Keratinocyte (primary cell): ENCODE measurements around the gene RUSC2. TPM values are rescaled to one million over a fixed set of nuclear protein-coding genes. Genes with fewer than 3 reads are reported as not detected.

Source experiments
- DNase-seq: peaks from one replicate; pipeline ENCODE4 v3.0.0-alpha.2; 2011; ENCODE audit warnings: low read depth, missing footprints, low spot score
- FAIRE-seq: peaks from 2 replicates; lab custom pipeline; 2011; peaks lifted over from hg19 to GRCh38; lab: Jason Lieb, UNC
- H2AFZ ChIP-seq: 2 replicates; pipeline ENCODE4 v1.6.0; 2012; ENCODE audit warnings: low read length, control low read depth, inconsistent platforms; ENCODE audit not compliant: control insufficient read depth
- H3K27ac ChIP-seq: 2 replicates; pipeline ENCODE4 v1.5.1; 2011; ENCODE audit warnings: low read length; ENCODE audit not compliant: control insufficient read depth, insufficient read depth
- H3K27me3 ChIP-seq: 3 replicates; pipeline ENCODE4 v1.6.0; 2011; ENCODE audit warnings: low read length; ENCODE audit not compliant: control insufficient read depth, insufficient read depth; ENCODE audit errors: extremely low read depth
- H3K36me3 ChIP-seq, 2 experiments: 2 replicates in 1 of 2; 3 replicates in 1 of 2; pipeline ENCODE4 v1.5.1; 2011; ENCODE audit warnings: low read length in 2 of 2, mild to moderate bottlenecking in 1 of 2; ENCODE audit not compliant: control insufficient read depth in 2 of 2, insufficient read depth in 2 of 2; ENCODE audit errors: extremely low read depth in 1 of 2
- H3K4me1 ChIP-seq: 3 replicates; pipeline ENCODE4 v1.5.1; 2011; ENCODE audit warnings: low read length; ENCODE audit not compliant: control insufficient read depth, insufficient read depth; ENCODE audit errors: extremely low read depth
- H3K4me2 ChIP-seq: 3 replicates; pipeline ENCODE4 v1.6.0; 2011; ENCODE audit warnings: low read depth, low read length; ENCODE audit not compliant: control insufficient read depth, insufficient read depth; ENCODE audit errors: extremely low read depth
- H3K4me3 ChIP-seq, 3 experiments: fragments of 200-600 bp in 1 of 3; sonication (generic) in 1 of 3; 2 replicates in 2 of 3; 3 replicates in 1 of 3; pipeline ENCODE4 v1.5.1; 2011 to 2016; ENCODE audit warnings: low read length in 3 of 3, mild to moderate bottlenecking in 3 of 3, control low read depth in 2 of 3, inconsistent platforms in 1 of 3, low read depth in 1 of 3, mixed read lengths in 1 of 3, mixed run types in 1 of 3, moderate library complexity in 1 of 3; ENCODE audit not compliant: control insufficient read depth in 2 of 3, insufficient read depth in 2 of 3; ENCODE audit errors: extremely low read depth in 1 of 3
- H3K79me2 ChIP-seq: 2 replicates; pipeline ENCODE4 v1.6.0; 2012; ENCODE audit warnings: low read length; ENCODE audit not compliant: control insufficient read depth, insufficient read depth
- H3K9ac ChIP-seq: 3 replicates; pipeline ENCODE4 v1.6.0; 2011; ENCODE audit warnings: low read length; ENCODE audit not compliant: control insufficient read depth, insufficient read depth; ENCODE audit errors: extremely low read depth
- H3K9me1 ChIP-seq: 3 replicates; pipeline ENCODE4 v1.6.0; 2011; ENCODE audit warnings: low read length; ENCODE audit not compliant: control insufficient read depth, insufficient read depth; ENCODE audit errors: extremely low read depth
- H3K9me3 ChIP-seq: 2 replicates; pipeline ENCODE4 v1.5.1; 2012; ENCODE audit warnings: low read depth, low read length; ENCODE audit not compliant: control insufficient read depth
- H4K20me1 ChIP-seq: 3 replicates; pipeline ENCODE4 v1.6.0; 2011; ENCODE audit warnings: low read length; ENCODE audit not compliant: control insufficient read depth, insufficient read depth; ENCODE audit errors: extremely low read depth
- EZH2 ChIP-seq: IDR thresholded peaks from one replicate; pipeline ENCODE4 v1.6.1; 2012; ENCODE audit warnings: inconsistent platforms, mild to moderate bottlenecking, low read length, moderate library complexity
- dilution Hi-C: fragments of 300-500 bp; cut with MboI; formaldehyde crosslinking; loops from one replicate; pipeline ENCODE4 v1.7.0; 2020; ENCODE audit warnings: low sequenced_read_pairs; ENCODE audit not compliant: extremely low pct_ligation_motif_present
- polyA plus RNA-seq, 5 experiments: library from polyadenylated mRNA; depleted of rRNA in 3 of 5; stranded (reverse) in 3 of 5; stranded (forward) in 1 of 5; unstranded in 1 of 5; fragments of >200 nt; gene quantifications; 1 replicate in 1 of 5; 2 replicates in 3 of 5; 3 replicates in 1 of 5; pipeline versions ENCODE4 v1.2.1 to v1.2.3, GENCODE V29; 2011 to 2012; ENCODE audit warnings: missing spikeins in 2 of 5, low read depth in 1 of 5, low replicate concordance in 1 of 5
- TF ChIP-seq, protein P1 (sequence below), 3 experiments: IDR thresholded peaks in 1 of 3; conservative IDR thresholded peaks in 1 of 3; optimal IDR thresholded peaks in 1 of 3; 2 replicates in 2 of 3; 3 replicates in 1 of 3; pipeline versions ENCODE3 to v1.5.1; 2011; ENCODE audit warnings: low read length in 3 of 3, mild to moderate bottlenecking in 3 of 3, moderate library complexity in 2 of 3, control low read depth in 1 of 3, inconsistent platforms in 1 of 3; ENCODE audit not compliant: insufficient read depth in 2 of 3; ENCODE audit errors: extremely low read depth in 1 of 3

Gene RUSC2
- polyA plus RNA-seq, 1 donor (not counting 4 experiments of a cell fraction or from before 2014, with no cell fraction given) = 4.2 TPM

DNA sequence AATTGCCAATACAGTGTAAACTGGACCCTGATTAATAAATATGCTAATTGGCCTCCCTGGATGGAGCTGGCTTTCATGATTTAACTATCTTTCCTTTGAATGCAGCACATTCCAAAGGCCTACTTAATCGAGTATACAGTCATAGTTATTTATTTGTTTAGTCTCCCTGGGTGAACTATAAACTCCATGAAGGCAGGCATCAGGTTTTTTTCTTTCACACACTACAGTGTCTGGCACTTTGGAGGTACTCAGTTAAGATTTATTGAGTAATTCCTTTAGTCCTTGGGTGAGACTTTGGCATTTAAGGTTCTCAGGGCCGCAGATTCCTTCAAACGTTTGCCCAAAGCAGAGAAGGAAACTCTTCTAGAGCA is 20.5 kb downstream of the RUSC2 start:
- H3K4me2 ChIP-seq = peak overlapping the region; percentile 40
- peaks cover 15% of the 10 kb centered on the region for H3K4me1 ChIP-seq
- H3K9me3 ChIP-seq = no peaks in the 10 kb centered on the region
- TF ChIP-seq, protein P1, sequence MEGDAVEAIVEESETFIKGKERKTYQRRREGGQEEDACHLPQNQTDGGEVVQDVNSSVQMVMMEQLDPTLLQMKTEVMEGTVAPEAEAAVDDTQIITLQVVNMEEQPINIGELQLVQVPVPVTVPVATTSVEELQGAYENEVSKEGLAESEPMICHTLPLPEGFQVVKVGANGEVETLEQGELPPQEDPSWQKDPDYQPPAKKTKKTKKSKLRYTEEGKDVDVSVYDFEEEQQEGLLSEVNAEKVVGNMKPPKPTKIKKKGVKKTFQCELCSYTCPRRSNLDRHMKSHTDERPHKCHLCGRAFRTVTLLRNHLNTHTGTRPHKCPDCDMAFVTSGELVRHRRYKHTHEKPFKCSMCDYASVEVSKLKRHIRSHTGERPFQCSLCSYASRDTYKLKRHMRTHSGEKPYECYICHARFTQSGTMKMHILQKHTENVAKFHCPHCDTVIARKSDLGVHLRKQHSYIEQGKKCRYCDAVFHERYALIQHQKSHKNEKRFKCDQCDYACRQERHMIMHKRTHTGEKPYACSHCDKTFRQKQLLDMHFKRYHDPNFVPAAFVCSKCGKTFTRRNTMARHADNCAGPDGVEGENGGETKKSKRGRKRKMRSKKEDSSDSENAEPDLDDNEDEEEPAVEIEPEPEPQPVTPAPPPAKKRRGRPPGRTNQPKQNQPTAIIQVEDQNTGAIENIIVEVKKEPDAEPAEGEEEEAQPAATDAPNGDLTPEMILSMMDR (optimal IDR thresholded peaks at IDR 0.05 in 1 of 3, IDR thresholded peaks at IDR 0.05 in 1 of 3, conservative IDR thresholded peaks at IDR 0.05 in 1 of 3; ENCODE audit: extremely low read depth in 1 of 3, insufficient read depth in 2 of 3, low read length in 3 of 3) = no peak
- TF ChIP-seq EZH2 = no peak
- dilution Hi-C loops = no loop called here
- H3K36me3 ChIP-seq = no peaks in the 10 kb centered on the region
- no peak overlapping the region for H3K9ac ChIP-seq
- H2AFZ ChIP-seq = no peak overlapping the region
- peaks cover 36% of the 10 kb centered on the region for H3K79me2 ChIP-seq
- H3K4me3 ChIP-seq = no peak overlapping the region
- FAIRE-seq (peak; percentile 58), DNase-seq (no peak)
- H3K27ac ChIP-seq = no peak overlapping the region
- H3K9me1 ChIP-seq = no peaks in the 10 kb centered on the region
- H4K20me1 ChIP-seq = no peaks in the 10 kb centered on the region
- H3K27me3 ChIP-seq = no peaks in the 10 kb centered on the region

DNA sequence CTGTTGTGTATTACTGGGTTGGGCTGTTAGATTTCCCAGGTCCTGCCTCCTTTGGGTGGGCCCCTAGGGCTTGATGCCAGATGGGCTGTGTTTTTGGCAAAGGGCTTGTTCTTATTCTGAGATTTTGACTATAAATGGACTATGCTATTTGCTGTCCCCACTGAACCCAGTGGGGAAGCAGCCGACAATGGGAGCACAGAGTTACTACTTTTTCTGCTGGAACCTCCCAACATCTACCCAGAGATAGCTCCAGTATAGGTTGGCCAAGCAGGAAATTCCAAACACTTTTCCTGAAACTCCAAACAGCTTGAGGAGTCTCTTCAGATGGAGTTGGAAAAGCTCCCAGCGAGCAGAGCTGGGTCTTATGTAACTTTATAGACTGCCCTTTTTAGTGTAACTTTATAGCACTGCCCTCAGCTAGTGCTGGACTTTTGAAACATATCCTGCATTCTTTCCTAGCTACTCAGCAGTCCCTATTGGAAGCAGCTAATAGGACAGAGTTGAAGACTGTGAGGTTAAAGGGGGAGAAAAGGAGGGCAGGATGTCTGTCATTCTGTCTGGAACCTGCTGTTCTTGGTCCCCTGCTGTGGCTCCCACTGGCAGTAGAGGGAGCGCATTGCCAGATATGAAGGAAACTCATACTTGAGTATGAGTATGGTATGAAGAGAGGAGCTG is 21.0 kb downstream of the RUSC2 start:
- peak overlapping the region; percentile 40 for H3K4me2 ChIP-seq
- dilution Hi-C loops = no loop called here
- H3K79me2 ChIP-seq = peaks cover 37% of the 10 kb centered on the region
- H3K27ac ChIP-seq = no peak overlapping the region
- no peaks in the 10 kb centered on the region for H3K36me3 ChIP-seq
- peak; percentile 81 for FAIRE-seq
- H3K27me3 ChIP-seq = no peaks in the 10 kb centered on the region
- no peak overlapping the region for H3K4me3 ChIP-seq
- no peak overlapping the region for H2AFZ ChIP-seq
- no peak for TF ChIP-seq EZH2
- TF ChIP-seq, protein P1 (optimal IDR thresholded peaks at IDR 0.05 in 1 of 3, IDR thresholded peaks at IDR 0.05 in 1 of 3, conservative IDR thresholded peaks at IDR 0.05 in 1 of 3; ENCODE audit: extremely low read depth in 1 of 3, insufficient read depth in 2 of 3, low read length in 3 of 3) = peak in 1 of 3 experiments; percentile 33
- peaks cover 21% of the 10 kb centered on the region for H3K4me1 ChIP-seq
- H3K9me3 ChIP-seq = no peaks in the 10 kb centered on the region
- no peak overlapping the region for H3K9ac ChIP-seq
- H4K20me1 ChIP-seq = no peaks in the 10 kb centered on the region
- DNase-seq = no peak
- no peaks in the 10 kb centered on the region for H3K9me1 ChIP-seq
